Esophagus muscularis mucosa (tissue), 3 donors: ENCODE measurements around the gene CASKIN1.

Source experiments
- POLR2AphosphoS5 ChIP-seq, 2 donors: sonication (generic); formaldehyde crosslinking; IDR thresholded peaks; one replicate each; pipeline ENCODE4 v1.6.1; 2017; ENCODE audit warnings: antibody characterized with exemption in 2 of 2
- TF ChIP-seq, protein P1 (sequence below), 3 experiments: fragments of 200-600 bp in 2 of 3; fragments of 450-650 bp in 1 of 3; sonication (generic) in 2 of 3; IDR thresholded peaks; one replicate each; pipeline ENCODE4 v1.5.1; 2017 to 2019; ENCODE audit warnings: antibody characterized with exemption in 3 of 3, mild to moderate bottlenecking in 2 of 3, moderate library complexity in 1 of 3

DNA sequence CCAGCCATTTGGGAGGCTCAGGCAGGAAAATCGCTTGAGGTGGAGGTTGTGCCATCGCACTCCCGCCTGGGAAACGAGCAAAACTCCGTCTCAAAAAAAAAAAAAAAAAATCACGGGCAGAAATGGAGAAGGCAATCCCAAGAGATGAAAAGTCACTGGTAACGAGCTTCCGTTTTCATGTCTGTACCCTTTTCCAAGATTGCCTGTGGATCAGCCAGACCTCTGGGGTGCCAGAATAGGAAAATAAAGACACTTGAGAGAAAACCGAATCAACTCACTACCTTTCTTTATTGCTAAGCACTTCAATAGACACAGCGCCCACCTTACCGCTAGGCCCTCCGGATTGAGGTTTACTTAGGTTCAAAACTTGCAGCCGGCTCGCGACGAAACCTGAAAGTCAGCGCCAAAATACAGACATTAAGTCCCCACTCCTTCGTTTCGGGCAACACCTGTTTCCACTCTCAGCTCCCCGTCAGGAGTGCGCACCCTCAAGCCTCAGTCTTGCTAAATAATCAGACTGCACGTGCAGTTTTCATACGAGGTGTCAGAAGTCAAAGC, 41.8 kb downstream of the CASKIN1 start:
- TF ChIP-seq, protein P1, sequence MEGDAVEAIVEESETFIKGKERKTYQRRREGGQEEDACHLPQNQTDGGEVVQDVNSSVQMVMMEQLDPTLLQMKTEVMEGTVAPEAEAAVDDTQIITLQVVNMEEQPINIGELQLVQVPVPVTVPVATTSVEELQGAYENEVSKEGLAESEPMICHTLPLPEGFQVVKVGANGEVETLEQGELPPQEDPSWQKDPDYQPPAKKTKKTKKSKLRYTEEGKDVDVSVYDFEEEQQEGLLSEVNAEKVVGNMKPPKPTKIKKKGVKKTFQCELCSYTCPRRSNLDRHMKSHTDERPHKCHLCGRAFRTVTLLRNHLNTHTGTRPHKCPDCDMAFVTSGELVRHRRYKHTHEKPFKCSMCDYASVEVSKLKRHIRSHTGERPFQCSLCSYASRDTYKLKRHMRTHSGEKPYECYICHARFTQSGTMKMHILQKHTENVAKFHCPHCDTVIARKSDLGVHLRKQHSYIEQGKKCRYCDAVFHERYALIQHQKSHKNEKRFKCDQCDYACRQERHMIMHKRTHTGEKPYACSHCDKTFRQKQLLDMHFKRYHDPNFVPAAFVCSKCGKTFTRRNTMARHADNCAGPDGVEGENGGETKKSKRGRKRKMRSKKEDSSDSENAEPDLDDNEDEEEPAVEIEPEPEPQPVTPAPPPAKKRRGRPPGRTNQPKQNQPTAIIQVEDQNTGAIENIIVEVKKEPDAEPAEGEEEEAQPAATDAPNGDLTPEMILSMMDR (IDR thresholded peaks at IDR 0.05) = no peak
- TF ChIP-seq POLR2AphosphoS5 (IDR thresholded peaks at IDR 0.05) = no peak
